Measurements from ENCODE around the gene GNPTAB.
A peak's percentile ranks its signal among the peaks of the same experiment; 100 is the strongest.

Gene GNPTAB

DNA sequence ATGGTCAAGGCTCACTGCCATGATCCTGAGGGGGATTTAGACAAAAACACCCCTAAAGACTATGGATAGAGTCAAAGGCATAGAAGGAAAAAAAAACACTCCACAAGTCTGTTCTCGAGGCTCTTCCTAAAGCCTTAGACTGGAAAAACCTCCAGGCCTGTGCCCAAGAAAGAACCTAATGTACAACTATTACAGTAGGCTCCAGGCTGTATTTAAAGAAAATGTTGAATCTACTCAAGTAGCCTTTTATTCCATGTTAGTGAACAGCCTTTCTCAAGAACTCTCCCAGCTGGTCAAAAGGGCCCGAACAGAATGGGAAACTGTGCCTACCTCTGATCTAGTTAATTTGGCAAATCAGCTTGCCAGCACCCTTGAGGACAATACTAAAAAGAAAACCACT is 28.3 kb downstream of the GNPTAB start:
- DNase-seq, result no peak

DNA sequence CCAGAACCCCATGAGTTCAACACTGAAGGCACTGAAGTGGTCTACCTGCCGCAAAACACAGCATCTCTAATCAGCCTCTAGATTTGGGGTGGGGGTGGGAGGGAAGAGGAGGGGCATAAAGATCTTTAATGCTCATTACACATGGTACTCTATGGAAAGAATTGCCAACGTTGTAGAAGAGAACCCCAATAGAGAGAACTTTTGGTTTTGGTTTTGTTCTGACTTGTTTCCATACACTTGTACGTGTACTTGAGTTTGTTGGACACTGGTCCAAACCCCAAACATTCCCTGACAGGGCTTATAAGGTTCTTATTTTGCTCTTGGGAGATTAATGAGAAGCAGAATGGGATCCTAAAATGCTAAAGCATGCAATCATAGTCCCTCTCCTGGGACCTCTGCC is 31.0 kb downstream of the GNPTAB start:
- no peak for DNase-seq

DNA sequence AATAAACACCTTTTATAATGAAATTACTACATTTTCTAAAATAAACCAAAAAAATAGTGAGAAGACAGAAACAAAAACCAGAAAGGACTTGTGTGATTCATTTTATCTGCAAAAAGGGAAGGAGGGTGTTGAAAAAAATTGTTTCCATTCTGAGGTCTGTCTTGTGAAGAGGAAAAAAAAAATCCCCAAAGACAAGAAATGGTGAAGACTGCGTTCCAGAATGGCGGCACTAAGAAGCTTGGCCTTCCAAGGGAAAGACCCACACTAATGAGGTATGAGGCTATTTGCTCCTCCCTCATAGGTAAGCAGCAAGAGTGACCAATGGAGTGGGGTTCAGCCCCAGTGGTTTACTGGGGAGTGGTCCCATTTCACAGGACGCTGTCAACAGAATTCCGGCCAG is 35.0 kb downstream of the GNPTAB start:
- DNase-seq, result no peak

DNA sequence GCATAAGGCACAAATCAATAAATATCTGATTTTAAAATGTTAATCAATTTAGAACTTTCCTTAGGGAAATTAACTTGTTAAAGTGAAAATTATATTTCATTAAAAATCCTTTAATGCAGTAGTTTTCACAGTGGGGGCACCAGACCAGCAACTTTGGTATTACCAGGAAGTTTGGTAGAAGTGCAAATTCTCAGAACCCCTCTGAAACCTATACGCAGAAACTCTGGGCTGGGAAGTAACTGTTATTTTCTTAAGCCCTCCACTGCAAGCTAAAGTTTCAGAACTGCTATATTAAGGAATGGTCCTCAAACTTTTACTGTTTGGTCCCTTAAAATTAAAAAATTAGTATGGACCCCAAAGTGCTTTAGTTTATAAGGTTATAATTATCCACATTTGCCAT is 35.7 kb downstream of the GNPTAB start:
- DNase-seq, result no peak

DNA sequence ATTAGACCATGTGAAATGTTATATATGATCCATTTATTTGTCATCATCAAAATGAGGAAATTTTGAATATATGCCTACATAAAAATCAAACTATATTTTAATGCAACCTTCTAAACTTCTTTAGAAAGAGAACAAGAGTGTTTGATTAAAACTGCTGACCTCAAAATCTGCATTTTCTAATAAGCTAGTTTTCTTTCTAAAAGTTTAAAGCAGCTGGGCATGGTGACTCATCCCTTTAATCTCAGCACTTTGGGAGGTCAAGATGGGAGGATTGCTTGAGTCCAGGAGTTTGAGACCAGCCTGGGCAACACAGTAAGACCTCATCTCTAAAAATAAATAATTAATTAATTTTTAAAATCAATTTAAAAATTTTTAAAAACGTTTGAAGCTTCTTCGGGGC is 36.2 kb downstream of the GNPTAB start:
- no peak for DNase-seq

DNA sequence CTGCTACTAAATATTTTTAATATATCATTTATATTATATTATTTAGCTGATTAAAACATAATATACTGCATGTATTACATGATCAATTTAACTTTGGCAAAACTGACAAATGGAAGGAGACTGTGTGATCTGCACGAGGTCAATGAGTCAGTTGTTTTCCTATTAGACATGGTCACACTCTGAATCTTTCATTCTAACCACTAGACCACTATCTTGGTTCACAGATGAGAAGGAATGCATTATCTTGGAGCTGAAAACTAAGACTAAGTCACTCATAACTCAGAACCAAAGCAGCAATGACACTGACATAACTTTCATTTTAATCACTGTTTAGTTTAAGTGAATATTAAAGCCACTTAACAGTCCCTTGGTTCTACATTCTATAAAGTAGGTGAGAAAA is 37.4 kb downstream of the GNPTAB start:
- DNase-seq, result no peak

DNA sequence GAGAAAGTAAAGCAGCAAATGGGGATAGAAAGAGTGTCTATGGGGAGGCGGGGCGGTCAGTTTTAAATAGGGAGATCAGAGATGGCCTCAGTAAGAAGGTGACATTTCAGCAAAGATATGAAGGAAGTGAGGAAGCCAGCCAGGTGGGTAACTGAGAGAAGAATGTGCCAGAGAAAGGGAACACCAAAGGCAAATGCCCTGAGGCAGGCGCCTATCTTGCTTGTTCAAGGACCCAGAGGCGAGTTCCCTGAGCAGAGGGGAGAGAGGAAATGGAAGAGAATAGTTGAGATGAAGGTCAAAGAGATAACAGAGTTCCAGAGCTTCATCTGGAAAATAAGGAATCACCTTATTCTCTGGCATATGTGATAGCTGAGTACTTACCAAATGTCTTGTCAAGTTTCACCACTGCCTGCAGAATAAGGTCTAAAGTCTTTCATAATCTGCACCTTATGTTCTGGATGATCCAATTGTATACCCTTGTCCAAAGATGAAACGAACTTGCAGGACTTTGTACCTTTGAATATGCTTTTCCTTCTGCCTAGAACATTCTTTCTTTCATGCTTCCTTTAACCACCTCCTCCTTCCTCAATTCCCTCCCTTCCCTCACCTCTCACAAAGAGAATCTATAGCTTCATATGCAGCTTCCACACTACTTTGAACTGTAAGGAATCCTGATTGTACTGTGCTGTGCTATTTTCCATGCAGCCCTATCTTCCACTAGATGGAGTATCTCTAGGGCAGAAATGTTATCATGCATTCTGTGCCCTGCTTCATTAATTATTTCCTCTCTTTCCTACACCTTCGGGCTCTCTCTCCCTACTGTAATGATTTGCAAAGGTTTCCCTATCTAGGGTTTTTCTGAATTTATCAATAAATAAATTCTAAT is 38.5 kb downstream of the GNPTAB start:
- no peak for DNase-seq

DNA sequence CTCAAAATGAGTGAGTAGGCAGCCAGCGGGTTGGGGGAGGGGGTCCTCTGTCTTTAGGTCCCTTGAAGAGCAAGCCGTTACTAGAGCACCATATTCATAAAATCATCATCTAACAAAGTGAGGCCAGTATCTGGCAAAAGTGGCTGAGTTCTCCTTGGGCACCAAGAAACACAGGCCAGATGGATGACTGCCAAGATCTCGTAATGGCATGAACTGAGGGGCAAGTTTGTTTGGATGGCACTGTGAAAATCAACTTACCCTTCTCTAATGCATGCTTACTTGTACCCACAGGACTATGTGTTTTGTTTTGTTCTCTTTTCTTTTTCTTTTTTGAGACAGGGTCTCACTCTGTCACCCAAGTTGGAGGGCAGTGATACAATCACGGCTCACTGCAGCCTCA is 41.6 kb downstream of the GNPTAB start:
- no peak for DNase-seq

DNA sequence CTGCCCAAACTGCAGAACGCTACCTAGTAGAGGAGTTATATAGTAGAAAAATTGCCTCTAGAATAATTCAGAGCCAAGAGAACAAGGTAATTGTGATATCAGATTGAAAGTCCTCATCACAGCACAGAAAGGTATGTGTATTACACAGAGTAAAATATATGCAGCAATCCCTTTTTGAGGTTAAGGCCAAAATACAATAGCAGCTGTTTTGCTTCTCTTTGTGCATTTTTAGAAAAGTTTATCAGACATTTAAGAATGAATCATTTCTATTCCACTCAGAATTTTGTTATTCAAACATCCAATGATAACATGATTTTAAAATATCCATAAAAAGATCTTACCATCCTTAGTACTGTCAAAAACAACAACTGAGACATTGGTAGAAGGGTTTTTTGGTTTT is 45.1 kb downstream of the GNPTAB start:
- DNase-seq, result no peak

DNA sequence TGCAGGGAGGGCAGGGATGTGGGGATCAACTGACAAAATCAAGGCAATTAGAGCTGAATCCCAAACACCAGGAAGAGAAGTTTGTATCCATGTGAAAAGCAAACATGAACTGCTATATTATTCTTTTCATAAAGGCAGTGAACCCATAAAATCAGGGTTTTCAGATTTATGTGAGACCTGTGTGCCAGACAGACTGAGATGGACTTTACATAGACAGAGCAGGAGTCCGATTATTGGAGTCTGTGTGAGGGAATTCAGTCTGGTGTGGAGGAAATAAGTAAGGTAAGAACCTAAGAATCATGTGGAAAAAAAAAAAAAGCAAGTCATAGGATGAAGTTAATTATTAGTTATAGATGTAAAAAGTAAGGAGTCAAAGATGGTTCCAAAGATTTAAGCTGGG is 46.4 kb downstream of the GNPTAB start:
- no peak for DNase-seq

DNA sequence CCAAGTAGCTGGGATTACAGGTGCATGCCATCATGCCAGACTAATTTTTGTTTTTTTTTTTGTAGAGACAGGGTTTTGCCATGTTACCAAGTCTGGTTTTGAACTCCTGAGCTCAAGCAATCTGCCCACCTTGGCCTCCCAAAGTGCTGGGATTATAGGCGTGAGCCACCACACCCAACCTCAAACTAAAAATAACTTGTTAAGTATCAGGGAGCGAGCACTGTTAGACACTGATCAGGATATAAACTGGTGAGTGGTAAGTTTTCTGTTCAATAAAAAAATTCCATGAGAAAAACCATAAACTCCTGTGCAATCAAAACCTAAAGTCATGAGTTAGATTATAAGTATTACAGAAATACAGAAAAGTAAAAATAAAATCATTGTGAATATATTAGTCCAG is 46.9 kb downstream of the GNPTAB start:
- DNase-seq, result no peak

DNA sequence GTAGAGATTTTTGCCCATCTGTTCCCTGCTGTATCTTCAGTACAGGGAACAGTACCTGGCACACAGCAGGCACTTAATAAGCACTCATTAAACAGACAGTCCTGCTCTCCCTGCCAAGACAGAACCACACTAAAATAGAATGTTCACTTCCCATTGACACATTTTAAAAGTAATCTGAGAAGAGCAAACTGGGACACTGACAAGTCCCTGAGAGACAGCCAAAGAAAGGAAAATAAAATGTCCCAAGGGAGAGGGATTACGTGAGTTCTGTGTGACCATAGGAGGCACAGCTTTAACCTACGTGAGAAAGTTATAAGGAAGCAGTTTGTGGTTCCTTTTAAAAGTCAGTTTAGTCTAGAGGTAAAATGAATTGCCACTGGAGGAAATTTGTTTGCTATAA is 47.6 kb downstream of the GNPTAB start:
- DNase-seq, result no peak

DNA sequence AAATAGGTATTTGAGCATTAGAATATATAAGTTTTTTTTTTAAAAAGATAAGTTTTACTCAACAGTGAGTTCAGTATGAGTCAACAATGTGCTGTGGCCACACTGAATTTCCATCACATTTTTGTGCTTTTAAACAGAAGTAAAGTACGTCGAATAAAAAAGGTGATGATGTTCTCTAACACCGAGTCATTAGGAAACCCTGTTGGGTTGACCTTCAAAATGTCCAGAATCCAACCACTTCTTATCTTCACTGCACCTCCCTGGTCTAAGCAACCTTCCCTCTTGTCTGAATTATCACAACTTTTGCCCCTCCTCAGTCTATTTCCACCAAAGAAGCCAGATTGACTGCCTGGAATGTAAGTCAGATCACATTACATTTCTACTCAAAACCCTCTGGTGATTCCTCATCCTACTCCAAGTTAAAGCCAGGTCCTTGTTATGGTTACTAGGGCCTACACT is 48.5 kb downstream of the GNPTAB start:
- DNase-seq, result no peak

DNA sequence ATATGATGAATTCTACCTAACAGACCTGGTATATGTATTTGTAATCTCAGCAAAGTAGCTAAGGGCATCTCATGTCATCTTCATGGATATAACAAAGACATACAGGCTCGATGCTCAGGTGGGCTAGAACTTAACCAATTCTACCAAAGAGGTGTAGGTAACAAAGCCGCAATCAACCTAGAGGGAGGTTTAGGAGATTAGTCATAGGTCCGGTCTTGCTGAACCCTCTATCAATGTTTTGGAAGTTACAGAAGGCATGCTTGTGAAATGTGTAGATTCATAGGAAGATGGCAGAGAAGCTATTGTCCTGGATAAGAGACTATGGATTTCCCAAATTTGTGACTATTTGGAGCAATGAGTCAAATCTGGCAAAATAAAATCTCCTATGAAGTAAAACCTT is 48.9 kb downstream of the GNPTAB start:
- DNase-seq, result no peak

DNA sequence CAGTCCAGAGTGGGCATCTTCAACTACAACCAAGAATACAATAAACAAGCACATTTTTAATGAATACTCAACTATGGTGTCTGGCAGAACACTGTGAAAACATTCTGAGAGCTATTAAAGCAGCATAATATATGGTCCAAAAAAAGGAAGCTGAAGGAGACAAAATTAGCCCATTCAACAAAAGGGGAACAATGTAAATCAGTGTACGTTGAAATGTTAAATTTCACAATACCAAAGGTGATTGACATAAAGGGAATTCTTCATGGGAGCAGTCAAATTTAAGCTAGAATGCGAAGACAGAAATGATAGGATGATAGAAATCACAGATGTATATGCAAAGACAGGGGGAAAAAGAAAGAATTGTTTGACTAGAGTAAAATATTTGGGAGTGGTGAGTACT is 50.2 kb downstream of the GNPTAB start:
- no peak for DNase-seq

DNA sequence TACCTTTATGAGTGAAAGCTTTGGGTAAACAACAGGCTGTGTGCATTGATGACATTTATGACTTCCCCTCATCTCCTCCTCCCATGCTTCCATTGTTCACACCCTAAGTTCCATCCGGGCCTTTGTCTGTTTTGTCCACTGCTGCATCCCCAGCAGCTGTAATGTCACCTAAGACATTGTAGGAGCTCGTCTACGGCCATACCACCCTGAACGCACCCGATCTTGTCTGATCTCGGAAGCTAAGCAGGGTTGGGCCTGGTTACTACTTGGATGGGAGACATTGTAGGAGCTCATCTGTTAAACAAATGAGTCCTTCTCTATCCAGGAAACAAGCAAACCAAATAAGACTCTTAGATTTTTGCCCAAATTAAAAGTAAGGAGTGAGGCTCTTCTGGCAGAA is 51.1 kb downstream of the GNPTAB start:
- DNase-seq, result peak; percentile 50

DNA sequence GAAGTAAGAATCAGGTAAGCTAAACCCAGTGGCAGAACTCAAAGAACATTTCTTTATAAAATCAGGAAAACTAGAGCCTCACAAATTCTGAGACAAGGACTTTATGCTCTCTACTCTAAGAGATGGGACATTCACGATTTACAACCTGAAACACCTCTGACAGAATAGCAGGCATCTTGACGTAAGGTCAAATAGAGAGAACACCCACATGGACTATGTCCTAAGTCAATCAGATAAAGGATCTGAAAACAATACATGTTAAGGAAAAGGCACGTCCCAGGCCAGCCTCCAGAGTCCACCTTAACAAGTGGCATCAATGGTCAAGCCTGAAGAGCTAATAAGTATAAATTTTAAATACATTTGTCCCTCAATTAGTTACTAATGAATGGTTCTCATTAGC is 51.6 kb downstream of the GNPTAB start:
- no peak for DNase-seq

DNA sequence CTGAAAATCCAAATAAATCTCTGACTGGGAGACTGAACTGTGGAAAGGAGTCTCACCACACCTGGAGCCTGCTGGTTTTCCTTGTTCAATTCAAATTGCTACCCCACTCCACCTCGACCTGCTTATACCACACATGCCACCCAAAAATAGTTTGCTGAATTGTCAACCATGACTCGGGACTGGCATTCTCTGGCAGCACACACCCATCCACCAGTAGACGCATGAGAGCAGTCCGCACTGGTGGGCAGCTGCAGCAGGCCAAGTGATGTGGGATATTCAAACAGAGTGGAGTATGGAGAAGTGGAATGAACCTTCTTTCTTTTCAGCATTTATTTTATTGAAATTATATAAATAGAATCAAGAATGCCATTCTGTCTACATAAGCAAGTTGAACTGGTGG is 52.8 kb downstream of the GNPTAB start:
- DNase-seq, result no peak

DNA sequence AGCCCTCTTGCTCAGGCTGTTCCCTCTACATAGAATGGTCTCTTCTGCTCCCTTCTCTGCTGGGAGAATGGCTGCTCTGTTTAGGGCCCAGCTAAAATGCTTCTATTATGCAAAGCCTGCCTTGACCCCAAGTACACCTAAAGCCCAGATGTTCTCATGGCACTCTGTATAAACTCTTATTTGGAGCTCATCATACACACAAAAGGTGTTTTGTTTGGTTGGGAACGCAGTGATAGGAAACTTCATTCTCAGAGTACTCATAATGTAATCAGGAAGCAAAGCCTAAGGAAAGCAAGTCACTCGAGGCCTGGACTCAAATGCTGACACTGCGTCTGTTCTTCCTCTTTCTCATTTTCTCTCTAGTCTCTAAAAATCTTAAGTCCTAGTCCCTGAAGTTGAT is 53.3 kb downstream of the GNPTAB start:
- DNase-seq, result no peak

DNA sequence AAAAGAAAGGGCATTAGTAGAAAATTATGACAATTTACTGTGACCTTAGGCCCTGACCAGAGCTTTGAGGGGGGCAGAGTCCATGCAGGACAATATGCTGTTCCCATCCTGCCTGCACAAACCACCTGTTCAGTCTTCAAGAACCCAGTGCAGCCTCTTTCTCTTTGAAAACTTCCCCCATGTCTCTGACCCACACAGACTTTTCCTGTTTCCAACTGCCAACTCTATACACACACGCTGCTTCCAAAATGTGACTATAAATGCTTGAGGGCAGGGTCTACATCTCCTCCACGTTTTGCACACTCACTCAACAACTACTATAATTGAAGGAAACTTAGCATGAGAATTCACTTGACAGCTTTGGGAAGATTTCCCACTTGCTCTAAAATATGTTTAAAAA is 54.9 kb downstream of the GNPTAB start:
- no peak for DNase-seq

DNA sequence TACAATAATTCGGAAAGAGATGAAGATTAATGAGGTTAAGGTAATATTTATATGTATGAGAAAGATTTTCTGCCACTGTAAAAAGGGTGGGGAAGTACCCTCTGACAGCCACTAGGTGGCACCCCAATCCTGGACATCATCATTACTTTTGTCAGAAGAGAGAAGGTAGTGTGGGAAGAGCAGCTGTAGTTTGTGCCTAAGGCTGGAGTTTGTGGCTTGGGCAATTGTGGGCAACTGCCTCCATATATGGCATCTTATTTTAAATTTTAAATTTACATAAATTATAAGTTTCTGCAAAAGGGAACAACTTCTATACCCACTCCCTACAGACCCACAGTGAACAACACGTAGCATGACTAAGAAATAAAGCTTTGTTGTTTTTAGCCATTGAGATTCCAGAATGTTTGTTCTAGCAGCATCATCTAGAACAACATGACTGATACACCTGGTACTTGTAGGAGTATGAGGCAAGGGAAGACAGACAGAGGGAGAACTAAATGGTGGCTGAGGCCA is 57.1 kb downstream of the GNPTAB start:
- DNase-seq, result peak; percentile 10

DNA sequence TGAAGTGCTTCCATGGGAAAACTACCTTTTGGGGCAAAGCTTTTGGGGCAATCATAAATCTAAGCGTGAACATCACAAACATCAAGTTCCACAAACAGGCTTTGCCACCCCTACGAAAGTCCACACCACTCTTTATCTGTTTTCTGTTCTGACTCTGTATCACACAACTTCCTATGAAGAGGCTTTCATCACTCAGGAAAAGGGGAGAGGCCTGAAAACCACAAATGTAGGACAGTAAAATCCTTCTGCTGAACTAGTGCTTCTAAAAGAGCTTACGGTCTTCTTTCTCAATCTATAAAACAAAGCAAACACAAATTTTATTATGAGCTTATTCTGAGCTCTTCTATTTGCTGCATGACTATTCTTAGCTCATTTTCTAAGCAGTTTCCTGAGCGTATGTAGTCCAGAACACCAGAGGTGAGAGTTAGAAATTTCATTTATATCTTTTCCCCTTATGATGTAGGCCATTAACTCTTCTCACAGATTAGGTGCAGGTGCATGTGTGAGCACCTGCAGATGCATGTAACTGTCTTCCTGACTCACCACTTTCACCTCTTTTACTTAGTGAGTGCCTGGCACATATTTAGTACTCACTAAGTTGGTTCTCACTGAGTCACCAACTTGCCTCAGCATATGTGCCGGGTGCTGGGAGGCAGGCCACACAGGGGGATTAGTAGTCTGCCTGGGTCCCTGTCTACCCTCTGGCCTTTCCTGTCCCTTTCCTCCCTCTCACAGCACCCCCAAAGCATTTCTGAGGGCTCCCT is 58.6 kb downstream of the GNPTAB start:
- no peak for DNase-seq

DNA sequence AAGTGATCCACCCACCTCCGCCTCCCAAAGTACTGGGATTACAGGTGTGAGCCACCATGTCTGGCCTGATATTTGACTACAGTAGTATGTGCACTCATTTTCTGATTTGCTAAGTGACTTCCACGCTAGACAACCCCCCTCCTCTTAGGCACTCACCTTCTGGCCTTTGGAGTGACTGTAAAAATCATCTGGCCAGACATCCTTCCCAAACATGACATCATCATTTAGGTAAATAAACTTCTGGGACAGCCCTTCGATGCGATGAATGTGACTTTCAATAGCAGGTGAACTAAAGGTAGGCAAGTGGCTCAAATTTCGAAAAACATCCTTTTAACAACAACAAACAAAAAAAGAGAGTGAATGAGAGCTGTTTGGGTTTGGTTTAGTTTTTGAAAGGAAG is 60.9 kb downstream of the GNPTAB start:
- peak; percentile 8 for DNase-seq

DNA sequence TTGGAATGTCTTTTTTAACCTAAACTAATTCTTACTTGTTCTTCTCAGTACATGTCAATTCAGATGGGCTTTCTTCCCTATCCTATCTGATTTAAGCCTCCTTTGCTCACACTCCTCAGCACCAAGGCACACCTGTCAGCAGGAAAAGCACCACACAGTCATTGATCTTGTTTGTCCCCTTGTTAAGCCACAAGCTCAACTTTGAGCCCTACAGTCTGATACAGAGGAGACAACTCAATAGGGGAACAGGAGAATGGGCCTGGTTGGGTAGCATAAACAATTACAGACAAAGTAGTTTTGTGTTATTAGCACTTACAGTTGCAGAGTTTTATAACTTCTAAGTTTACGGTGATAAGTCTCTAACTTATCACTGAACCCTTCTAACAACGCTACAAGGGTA is 62.0 kb downstream of the GNPTAB start:
- no peak for DNase-seq
